Measurements from ENCODE around the gene CYB561. TPM values are rescaled to one million over a fixed set of nuclear protein-coding genes. Genes with fewer than 3 reads are reported as not detected.

Gene CYB561
- total and polyA plus RNA-seq, 9 of the 15 experiments (the other 6 are each of a cell fraction or from before 2014, with no cell fraction given): 4.0 to 30.8 (median 17.4) TPM

GRCh38 chr17:63487014-63487339 is 40.9 kb upstream of the CYB561 start:
- no peaks in the 10 kb centered on the region for H3K9me3 ChIP-seq (replicated peaks; ENCODE audit: control insufficient read depth, insufficient read depth, low read depth, low read length)
- POLR2A ChIA-PET: interaction anchor here (0.6 to 1.1 kb wide), 2 partner anchors 16 to 50 kb away, joined by 3 read pairs; no protein-coding TSS in a partner anchor

More at GRCh38 chr17:63487014-63487339, 40.9 kb upstream of the CYB561 start:
- Histone ChIP-seq H3K4me3 (no peak overlapping the region), H3K79me2 (ENCODE audit: control insufficient read depth, insufficient read depth, low read length) (no peaks in the 10 kb centered on the region), H3K4me1 (replicated peaks in 1 of 2; ENCODE audit: control insufficient read depth in 2 of 2, insufficient read depth in 2 of 2, low read length in 2 of 2) (peaks cover 0 to 29% of the 10 kb centered on the region in 2 experiments; a peak in 2 of 5 replicates), H3K4me2 (ENCODE audit: insufficient read depth, low read length) (no peak overlapping the region), H3K27me3 (ENCODE audit: control insufficient read depth in 2 of 2, insufficient read depth in 2 of 2, low read length in 2 of 2) (peaks cover 34 to 43% of the 10 kb centered on the region in 2 experiments; a peak in 4 of 5 replicates), H3K9me1 (ENCODE audit: control insufficient read depth, insufficient read depth, low read length) (no peaks in the 10 kb centered on the region), H4K20me1 (replicated peaks; ENCODE audit: control insufficient read depth, insufficient read depth, low read length) (no peaks in the 10 kb centered on the region; the same call in 1 of the 2 replicates), H2AFZ (ENCODE audit: low read depth, low read length) (no peak overlapping the region), H3K27ac (ENCODE audit: extremely low read depth, low read depth, low read length) (no peak overlapping the region), H3K36me3 (ENCODE audit: control insufficient read depth, insufficient read depth, low read length) (no peaks in the 10 kb centered on the region), H3K9ac (ENCODE audit: insufficient read depth in 1 of 2, low read depth in 2 of 2, low read length in 2 of 2) (peak overlapping the region in 1 of 2 experiments; percentile 7; a peak in 1 of 4 replicates)
- ATAC-seq (no peak), FAIRE-seq (no peak), DNase-seq (ENCODE audit: extremely low read depth in 1 of 4, low spot score in 3 of 4) (no peak)
- CTCF ChIA-PET (ENCODE audit: low intra/inter-chr PET ratio): no interaction called here
- 18% methylated on average over 9 of the region's 11 CpGs for WGBS (ENCODE audit: insufficient coverage, low coverage, missing lambda C conversion rate)
- in situ Hi-C loops (cut with MboI) (no loop called here), intact Hi-C loops (cut with micrococcal nuclease) (no loop called here)
- TF ChIP-seq ZNF76 (CRISPR knock-in tag; IDR thresholded peaks at IDR 0.05; ENCODE audit: borderline replicate concordance) (no peak), TRIM24 (IDR thresholded peaks at IDR 0.05) (no peak), ZNF655 (CRISPR knock-in tag; IDR thresholded peaks at IDR 0.05) (no peak), SUPT5H (IDR thresholded peaks at IDR 0.05) (no peak), SRSF9 (IDR thresholded peaks at IDR 0.05; ENCODE audit: borderline replicate concordance, low read depth, low read length) (no peak), ZBTB9 (CRISPR knock-in tag; IDR thresholded peaks at IDR 0.05) (no peak), ZNF609 (CRISPR knock-in tag; IDR thresholded peaks at IDR 0.05; ENCODE audit: borderline replicate concordance) (no peak), RFX5 (IDR thresholded peaks at IDR 0.05; ENCODE audit: low read depth, low read length) (no peak), GTF2E2 (tag; IDR thresholded peaks at IDR 0.05) (no peak)
- BruUV-seq (replicated peaks): no TSS peak
